T-helper 9 cell (primary cell): Measurements from ENCODE around the gene AGAP5.

Source experiments
- DNase-seq: peaks from one replicate; pipeline ENCODE4 v3.0.0-alpha.2; 2020

AGAP5 gene

GRCh38 chr10:73625004-73625883 is 72.7 kb downstream of the AGAP5 start:
- peak; percentile 8 for DNase-seq
